ENCODE measurements around the gene TBC1D5. TPM values are rescaled to one million over a fixed set of nuclear protein-coding genes. Genes with fewer than 3 reads are reported as not detected.

TBC1D5 gene
- total RNA-seq, 2 donors from 2014 or later: 68.8 to 77.7 TPM

DNA sequence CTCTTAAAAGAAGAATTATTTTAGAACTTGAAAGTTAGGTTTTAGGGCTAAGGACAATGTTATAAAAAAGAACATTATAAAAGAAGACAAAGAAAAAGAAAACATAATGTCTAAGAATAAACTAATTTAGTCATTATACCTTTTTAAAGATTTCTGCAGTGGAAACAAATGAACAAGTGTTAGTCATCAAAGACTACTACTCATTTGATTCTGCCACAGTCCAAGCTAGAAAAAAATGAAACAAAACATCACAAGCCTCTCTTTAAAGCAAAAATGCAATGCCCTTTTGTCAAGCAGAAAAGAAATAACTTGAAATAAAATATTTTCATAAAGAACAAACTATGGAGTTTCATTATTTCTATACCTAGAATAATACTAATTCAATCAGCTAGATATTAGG lies 102.0 kb downstream of the TBC1D5 start:
- Mint-ChIP-seq H3K4me1 (peaks cover 2% of the 10 kb centered on the region), H3K9me3 (no peaks in the 10 kb centered on the region), H3K36me3 (ENCODE audit: low read depth) (peaks cover 3% of the 10 kb centered on the region), H3K27ac (no peak overlapping the region), H3K4me3 (no peak overlapping the region), H3K27me3 (ENCODE audit: insufficient read depth) (no peaks in the 10 kb centered on the region)
- Histone ChIP-seq H3K9ac (ENCODE audit: extremely low read depth, low read length, poor library complexity, severe bottlenecking) (no peak overlapping the region), H3K4me1 (ENCODE audit: control insufficient read depth, insufficient read depth, low read length) (peaks cover 8% of the 10 kb centered on the region), H3K27me3 (ENCODE audit: control insufficient read depth, insufficient read depth, low read length, poor library complexity, severe bottlenecking) (no peaks in the 10 kb centered on the region), H3K36me3 (ENCODE audit: control insufficient read depth, insufficient read depth, low read length) (no peaks in the 10 kb centered on the region), H3K27ac (ENCODE audit: low read depth, low read length) (no peak overlapping the region), H3K4me3 (ENCODE audit: low read length) (no peak overlapping the region), H3K9me3 (ENCODE audit: control insufficient read depth, low read length) (no peaks in the 10 kb centered on the region)
- no peak for TF ChIP-seq CTCF (conservative IDR thresholded peaks at IDR 0.05)
- DNase-seq: no peak

- 96% methylated on average over 2 of the region's 2 CpGs; no CpG with 5 or more reads in 1 of the 2 experiments for WGBS, 2 experiments (ENCODE audit: insufficient coverage in 1 of 2, insufficient read length in 1 of 2)
- Histone ChIP-seq H3K9ac (ENCODE audit: extremely low read depth, low read length, poor library complexity, severe bottlenecking) (no peak overlapping the region), H3K4me3 (ENCODE audit: low read length) (no peak overlapping the region), H3K4me1 (ENCODE audit: control insufficient read depth, insufficient read depth, low read length) (peaks cover 8% of the 10 kb centered on the region), H3K9me3 (ENCODE audit: control insufficient read depth, low read length) (no peaks in the 10 kb centered on the region), H3K27me3 (ENCODE audit: control insufficient read depth, insufficient read depth, low read length, poor library complexity, severe bottlenecking) (no peaks in the 10 kb centered on the region), H3K27ac (ENCODE audit: low read depth, low read length) (no peak overlapping the region), H3K36me3 (ENCODE audit: control insufficient read depth, insufficient read depth, low read length) (no peaks in the 10 kb centered on the region)
- peak overlapping the region; percentile 2 for H3K27ac Mint-ChIP-seq
- no peak overlapping the region for H3K4me3 Mint-ChIP-seq
- DNase-seq: no peak
- H3K27me3 Mint-ChIP-seq (ENCODE audit: insufficient read depth): no peaks in the 10 kb centered on the region
- H3K9me3 Mint-ChIP-seq: no peaks in the 10 kb centered on the region
- TF ChIP-seq CTCF (conservative IDR thresholded peaks at IDR 0.05): no peak
- H3K36me3 Mint-ChIP-seq (ENCODE audit: low read depth): peaks cover 3% of the 10 kb centered on the region
- H3K4me1 Mint-ChIP-seq: peaks cover 2% of the 10 kb centered on the region
These were observed 102.7 kb downstream of the TBC1D5 start for GRCh38 chr3:17639765-17640164.

DNA sequence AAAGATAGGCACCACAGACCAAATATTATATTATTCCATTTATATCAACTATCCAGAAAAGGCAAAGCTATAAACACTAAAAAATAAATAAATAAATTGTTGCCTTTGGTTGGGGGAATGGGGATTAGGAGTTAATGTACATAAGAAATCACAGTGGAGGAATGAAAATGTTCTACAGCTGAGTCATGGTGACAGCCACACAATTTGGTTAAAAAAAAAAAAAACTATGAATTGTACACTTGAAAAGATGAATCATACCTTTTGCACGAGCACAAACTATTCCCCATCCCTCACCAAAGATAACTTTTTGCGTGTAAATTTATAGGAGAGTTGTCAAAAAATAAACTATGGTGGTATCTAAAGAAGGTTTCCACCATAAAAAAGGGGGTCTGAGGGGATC lies 103.2 kb downstream of the TBC1D5 start:
- WGBS, 2 experiments (ENCODE audit: insufficient coverage in 1 of 2, insufficient read length in 1 of 2): 100% methylated on average over 1 of the region's 2 CpGs; no CpG with 5 or more reads in 1 of the 2 experiments
- no peaks in the 10 kb centered on the region for H3K36me3 ChIP-seq (ENCODE audit: control insufficient read depth, insufficient read depth, low read length)
- no peak overlapping the region for H3K27ac ChIP-seq (ENCODE audit: low read depth, low read length)
- Mint-ChIP-seq H3K4me1 (peaks cover 2% of the 10 kb centered on the region), H3K36me3 (ENCODE audit: low read depth) (peaks cover 3% of the 10 kb centered on the region), H3K9me3 (no peaks in the 10 kb centered on the region), H3K27ac (peak overlapping the region; percentile 2), H3K27me3 (ENCODE audit: insufficient read depth) (no peaks in the 10 kb centered on the region), H3K4me3 (no peak overlapping the region)
- no peak for TF ChIP-seq CTCF (conservative IDR thresholded peaks at IDR 0.05)
- H3K9ac ChIP-seq (ENCODE audit: extremely low read depth, low read length, poor library complexity, severe bottlenecking): no peak overlapping the region
- peaks cover 7% of the 10 kb centered on the region for H3K4me1 ChIP-seq (ENCODE audit: control insufficient read depth, insufficient read depth, low read length)
- no peaks in the 10 kb centered on the region for H3K27me3 ChIP-seq (ENCODE audit: control insufficient read depth, insufficient read depth, low read length, poor library complexity, severe bottlenecking)
- H3K9me3 ChIP-seq (ENCODE audit: control insufficient read depth, low read length): no peaks in the 10 kb centered on the region
- DNase-seq: no peak
- H3K4me3 ChIP-seq (ENCODE audit: low read length): no peak overlapping the region
